Endometrial microvascular endothelial cells (primary cell): Measurements from ENCODE around the gene RNF5. TPM values are rescaled to one million over a fixed set of nuclear protein-coding genes. Genes with fewer than 3 reads are reported as not detected.
"Not testable (repeated sequence)": the region's sequence is repeated elsewhere in the genome, so short reads cannot be mapped to it uniquely, and the experiment has no call there.

Source experiments
- in situ Hi-C: cut with HindIII; loops from 2 replicates; pipeline ENCODE4 v1.10.0; 2017; ENCODE audit warnings: low sequenced_read_pairs, low pct_unique_long_range_greater_than_20kb; ENCODE audit errors: inconsistent ontology term
- total RNA-seq: library from RNA; depleted of rRNA; stranded (reverse); fragments of >200 nt; gene quantifications from one replicate; pipeline ENCODE4 v1.2.3, GENCODE V29; 2015; ENCODE audit errors: inconsistent ontology term

Gene RNF5
- total RNA-seq, 1 donor from 2014 or later, result 57.0 TPM

GRCh38 chr6:32186151-32186840 is 8.1 kb downstream of the RNF5 start:
- in situ Hi-C loops, result not testable (repeated sequence)

GRCh38 chr6:32187009-32187709 is 9.0 kb downstream of the RNF5 start:
- in situ Hi-C loops, result no loop called here

- in situ Hi-C loops, result not testable (repeated sequence)
Observed at GRCh38 chr6:32187725-32188380, 9.6 kb downstream of the RNF5 start.

GRCh38 chr6:32188381-32189068 is 10.3 kb downstream of the RNF5 start:
- in situ Hi-C loops, result no loop called here

GRCh38 chr6:32189069-32189741 is 11.0 kb downstream of the RNF5 start:
- in situ Hi-C loops, result no loop called here

GRCh38 chr6:32189742-32190053 is 11.5 kb downstream of the RNF5 start:
- in situ Hi-C loops, result no loop called here

- in situ Hi-C loops, result no loop called here
Observed at GRCh38 chr6:32190054-32190851, 12.0 kb downstream of the RNF5 start, which contains the start of gene PBX2. PBX2 (minus strand) TSS chr6:32190202; CDS start chr6:32189915, 287 bp downstream.

GRCh38 chr6:32190911-32191677 is 12.9 kb downstream of the RNF5 start:
- in situ Hi-C loops, result no loop called here

GRCh38 chr6:32191696-32192607 is 13.7 kb downstream of the RNF5 start:
- in situ Hi-C loops, result no loop called here

- in situ Hi-C loops, result no loop called here
Observed at GRCh38 chr6:32192608-32193039, 14.4 kb downstream of the RNF5 start, which contains the start of gene GPSM3. GPSM3 (minus strand) TSS chr6:32192643; CDS start chr6:32192513, 130 bp downstream.

GRCh38 chr6:32193096-32193495 is 14.9 kb downstream of the RNF5 start:
- in situ Hi-C loops, result not testable (repeated sequence)

GRCh38 chr6:32194388-32194787 is 16.2 kb downstream of the RNF5 start:
- in situ Hi-C loops, result no loop called here

GRCh38 chr6:32194825-32195651 is 16.8 kb downstream of the RNF5 start:
- in situ Hi-C loops, result no loop called here

- in situ Hi-C loops, result no loop called here
Observed at GRCh38 chr6:32195652-32195901, 17.4 kb downstream of the RNF5 start.

- in situ Hi-C loops, result no loop called here
Observed at GRCh38 chr6:32195902-32196681, 17.9 kb downstream of the RNF5 start.
